Epithelial cell of prostate (primary cell): Measurements from ENCODE around the gene FCHO1.

Experiments
- DNase-seq: peaks from one replicate; pipeline ENCODE4 v3.0.0-alpha.2; 2011; ENCODE audit warnings: low read depth, low spot score
- H3K27ac ChIP-seq: fragments of 450-650 bp; 2 replicates; pipeline ENCODE4 v1.5.1; 2017; ENCODE audit warnings: mild to moderate bottlenecking

Gene FCHO1

GRCh38 chr19:17751103-17751911 lies at the start of gene FCHO1:
Gene FCHO1 (plus strand): TSS chr19:17751477. CDS start chr19:17755165, 3,688 bp downstream.
- no peak for DNase-seq
- H3K27ac ChIP-seq, result no peak within 1 kb of the TSS

- DNase-seq, result no peak
- no peak overlapping the region for H3K27ac ChIP-seq
Observed at GRCh38 chr19:17703824-17704463, 47.3 kb upstream of the FCHO1 start.

GRCh38 chr19:17706750-17707181 lies 44.5 kb upstream of the FCHO1 start:
- no peak for DNase-seq
- H3K27ac ChIP-seq, result no peak overlapping the region

- DNase-seq, result no peak
- no peak overlapping the region for H3K27ac ChIP-seq
Observed at GRCh38 chr19:17711851-17712250, 39.4 kb upstream of the FCHO1 start.

- no peak for DNase-seq
Observed at GRCh38 chr19:17716309-17716929, 34.9 kb upstream of the FCHO1 start.

GRCh38 chr19:17718550-17718946 lies 32.7 kb upstream of the FCHO1 start:
- no peak for DNase-seq
- H3K27ac ChIP-seq, result no peak overlapping the region

More at GRCh38 chr19:17716309-17716929, 34.9 kb upstream of the FCHO1 start:
- H3K27ac ChIP-seq, result no peak overlapping the region

- peak within 1 kb of the TSS; percentile 57 for H3K27ac ChIP-seq
- no peak for DNase-seq
Observed at GRCh38 chr19:17718947-17719711, 32.1 kb upstream of the FCHO1 start, which contains the start of gene MAP1S. Gene MAP1S (plus strand): TSS chr19:17719480. CDS start chr19:17719503, 23 bp downstream.

GRCh38 chr19:17719730-17720400 lies 31.4 kb upstream of the FCHO1 start:
- no peak for DNase-seq
- peak overlapping the region; percentile 57 for H3K27ac ChIP-seq

GRCh38 chr19:17720440-17720839 lies 30.8 kb upstream of the FCHO1 start:
- H3K27ac ChIP-seq, result no peak overlapping the region
- no peak for DNase-seq

GRCh38 chr19:17721111-17721628 lies 30.1 kb upstream of the FCHO1 start:
- no peak overlapping the region for H3K27ac ChIP-seq
- no peak for DNase-seq

- DNase-seq, result no peak
- no peak overlapping the region for H3K27ac ChIP-seq
Observed at GRCh38 chr19:17721821-17722220, 29.5 kb upstream of the FCHO1 start.

GRCh38 chr19:17722655-17723240 lies 28.5 kb upstream of the FCHO1 start:
- no peak overlapping the region for H3K27ac ChIP-seq

GRCh38 chr19:17724655-17725054 lies 26.6 kb upstream of the FCHO1 start:
- H3K27ac ChIP-seq, result no peak overlapping the region
- DNase-seq, result no peak

More at GRCh38 chr19:17722655-17723240, 28.5 kb upstream of the FCHO1 start:
- DNase-seq, result no peak

GRCh38 chr19:17725422-17726078 lies 25.7 kb upstream of the FCHO1 start:
- no peak for DNase-seq
- no peak overlapping the region for H3K27ac ChIP-seq

GRCh38 chr19:17726136-17726741 lies 25.0 kb upstream of the FCHO1 start:
- no peak overlapping the region for H3K27ac ChIP-seq
- no peak for DNase-seq

- no peak for DNase-seq
- no peak overlapping the region for H3K27ac ChIP-seq
Observed at GRCh38 chr19:17726964-17727773, 24.1 kb upstream of the FCHO1 start.

GRCh38 chr19:17727843-17728242 lies 23.4 kb upstream of the FCHO1 start:
- no peak overlapping the region for H3K27ac ChIP-seq
- DNase-seq, result no peak
